ENCODE measurements around the gene CYTH2. TPM values are rescaled to one million over a fixed set of nuclear protein-coding genes. Genes with fewer than 3 reads are reported as not detected.
A peak's percentile ranks its signal among the peaks of the same experiment; 100 is the strongest.

CYTH2 gene
- total and polyA plus RNA-seq, 2 of the 8 experiments (the other 6 are each of a cell fraction or from before 2014, with no cell fraction given) = 43.7 to 71.4 TPM

- FAIRE-seq (no peak), DNase-seq (ENCODE audit: low read depth in 1 of 2, low spot score in 2 of 2) (no peak)
- Histone ChIP-seq H4K5ac (ENCODE audit: insufficient read length, low read depth, low read length) (no peak overlapping the region), H3K56ac (replicated peaks; ENCODE audit: insufficient read length, low read depth, low read length) (no peak overlapping the region), H4K91ac (replicated peaks; ENCODE audit: insufficient read length, low read length) (no peak overlapping the region), H3K27ac (ENCODE audit: low read depth, low read length) (no peak overlapping the region; the same call in 1 of the 2 replicates), H3K36me3 (ENCODE audit: control insufficient read depth in 2 of 4, insufficient read depth in 4 of 4, low read length in 3 of 4) (peaks cover 15 to 47% (median 32%) of the 10 kb centered on the region in 4 experiments), H3K4me2 (ENCODE audit: insufficient read depth in 1 of 2, low read depth in 2 of 2, low read length in 2 of 2) (no peak overlapping the region; a peak in 1 of 4 replicates), H3K14ac (ENCODE audit: insufficient read length) (no peak overlapping the region), H3K23me2 (ENCODE audit: low read depth, low read length) (peaks cover 2% of the 10 kb centered on the region; the same call in 1 of the 2 replicates), H3K9me3 (ENCODE audit: insufficient read depth in 2 of 2, low read depth in 1 of 2, low read length in 1 of 2) (no peaks in the 10 kb centered on the region), H3K4me3 (ENCODE audit: extremely low read depth in 1 of 4, insufficient read depth in 2 of 4, low read depth in 3 of 4, low read length in 4 of 4) (no peak overlapping the region), H4K8ac (ENCODE audit: extremely low read depth, insufficient read depth, low read length) (no peak overlapping the region), H2BK120ac (replicated peaks; ENCODE audit: low read depth, low read length) (no peak overlapping the region), H2AK5ac (ENCODE audit: low read depth, low read length) (no peak overlapping the region), H3K4ac (replicated peaks; ENCODE audit: insufficient read length, low read depth, low read length) (no peak overlapping the region), H2BK20ac (ENCODE audit: low read length) (no peak overlapping the region), H3K4me1 (replicated peaks in 1 of 4; ENCODE audit: control insufficient read depth in 3 of 4, insufficient read depth in 4 of 4, low read length in 3 of 4) (peaks cover 0 to 1% (median 0%) of the 10 kb centered on the region in 4 experiments; a peak in 1 of 7 replicates), H3K27me3 (replicated peaks in 1 of 4; ENCODE audit: control insufficient read depth in 3 of 4, extremely low read depth in 1 of 4, insufficient read depth in 3 of 4, low read length in 3 of 4) (no peaks in the 10 kb centered on the region), H2BK15ac (ENCODE audit: low read length) (no peak overlapping the region), H2BK5ac (ENCODE audit: low read depth, low read length) (no peak overlapping the region), H2BK12ac (ENCODE audit: low read depth, low read length) (peak overlapping the region; percentile 68; the same call in 1 of the 2 replicates), H4K20me1 (replicated peaks in 1 of 2; ENCODE audit: control insufficient read depth in 1 of 2, insufficient read depth in 2 of 2, low read length in 2 of 2) (peaks cover 9 to 12% of the 10 kb centered on the region in 2 experiments), H3K79me2 (ENCODE audit: control insufficient read depth in 1 of 2, insufficient read depth in 2 of 2, low read length in 2 of 2) (no peaks in the 10 kb centered on the region), H3K9ac (replicated peaks in 1 of 4; ENCODE audit: extremely low read depth in 1 of 4, low read depth in 3 of 4, low read length in 3 of 4) (no peak overlapping the region), H2AFZ (ENCODE audit: low read length) (no peak overlapping the region), H3K23ac (ENCODE audit: insufficient read length) (no peak overlapping the region), H3K79me1 (ENCODE audit: low read depth, low read length) (no peaks in the 10 kb centered on the region; the same call in 1 of the 2 replicates), H3K18ac (ENCODE audit: extremely low read depth, low read length) (no peak overlapping the region)
- POLR2A ChIA-PET (ENCODE audit: partially characterized antibody) = interaction anchor here (0.6 to 11.4 kb wide), 18 partner anchors 9 to 166 kb away, joined by 3 to 176 read pairs (median 4); partner anchors contain the start of genes FAM83E, GRWD1, KCNJ14 and SYNGR4
- CTCF ChIA-PET (ENCODE audit: partially characterized antibody) = interaction anchor here (0.7 to 3.4 kb wide), 3 partner anchors 8 to 106 kb away, joined by 3 to 18 read pairs (median 3); no protein-coding TSS in a partner anchor
- TF ChIP-seq SRF (IDR thresholded peaks at IDR 0.05; ENCODE audit: low read depth, low read length) = no peak
- TF ChIP-seq TEAD4 (IDR thresholded peaks at IDR 0.05; ENCODE audit: low read depth, low read length) = no peak
- no peak for TF ChIP-seq KDM1A (IDR thresholded peaks at IDR 0.05; ENCODE audit: borderline replicate concordance, low read length)
- TF ChIP-seq POLR2AphosphoS5 (IDR thresholded peaks at IDR 0.05; ENCODE audit: low read depth, low read length) = peak; percentile 46; the same call in 1 of the 2 replicates
- no peak for TF ChIP-seq CHD2 (IDR thresholded peaks at IDR 0.05; ENCODE audit: low read length)
- 95% methylated on average over 7 of the region's 7 CpGs; no CpG with 5 or more reads in 1 of the 2 experiments for WGBS, 2 experiments (ENCODE audit: extremely low coverage in 1 of 2, insufficient coverage in 1 of 2, insufficient read length in 1 of 2, insufficient replicate concordance in 2 of 2, low coverage in 1 of 2, low lambda C conversion rate in 2 of 2, missing lambda C conversion rate in 1 of 2)
Observed at GRCh38 chr19:48479686-48480085, 10.5 kb downstream of the CYTH2 start.
